ENCODE measurements around the gene SLC27A3. TPM values are rescaled to one million over a fixed set of nuclear protein-coding genes. Genes with fewer than 3 reads are reported as not detected.

The SLC27A3 gene
- total RNA-seq, 4 donors from 2014 or later: 18.8 to 30.7 (median 21.6) TPM

DNA sequence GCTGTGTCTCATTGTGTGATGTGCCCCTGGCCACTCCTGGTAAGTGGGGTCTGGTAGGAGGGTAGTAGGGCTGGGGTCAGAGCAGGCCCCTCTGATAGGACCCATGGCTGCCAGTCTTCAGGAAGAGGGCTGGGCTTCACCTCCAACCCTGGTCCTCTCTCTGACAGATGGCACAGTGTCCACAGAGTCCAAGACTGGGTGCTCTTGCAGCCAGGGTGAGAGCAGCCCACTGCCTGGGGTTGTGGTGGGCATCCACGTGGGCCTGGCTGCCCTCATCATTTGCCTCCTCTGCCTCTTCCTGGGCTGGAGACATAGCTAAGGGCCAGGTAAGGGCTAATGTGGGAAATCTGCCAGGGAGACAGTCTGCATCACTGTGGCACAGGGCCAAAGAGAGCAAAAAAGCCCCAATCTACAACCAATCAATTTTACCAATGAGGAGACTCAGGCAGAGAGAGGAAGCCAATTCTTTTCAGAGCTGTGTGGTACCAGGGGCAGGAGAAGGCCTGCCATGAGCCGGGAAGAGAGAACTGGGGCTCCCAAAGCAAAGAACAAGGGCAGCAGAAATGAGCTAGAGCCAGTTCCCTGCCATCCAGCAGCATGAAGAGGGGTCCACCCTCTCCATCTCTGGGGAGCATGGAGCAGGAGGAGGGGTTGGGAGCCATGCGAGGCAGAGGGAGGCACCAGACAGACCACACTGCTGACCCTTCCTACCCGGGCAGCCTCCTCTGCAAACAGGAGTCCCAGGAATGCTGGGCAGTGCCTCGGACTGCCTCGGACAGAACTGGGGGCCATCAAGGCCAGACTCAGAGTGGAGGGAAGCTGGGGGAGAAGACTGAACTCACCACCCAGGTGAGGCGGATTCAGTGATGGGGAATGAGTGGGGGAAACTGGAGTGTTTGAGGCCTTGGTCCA, 26.8 kb downstream of the SLC27A3 start:
- H3K36me3 ChIP-seq: peaks cover 0 to 25% of the 10 kb centered on the region in 2 donors
- no peak overlapping the region for H3K4me3 ChIP-seq
- peaks cover 0 to 31% (median 0%) of the 10 kb centered on the region in 3 donors for H3K4me1 ChIP-seq
- TF ChIP-seq EP300 (IDR thresholded peaks at IDR 0.05): no peak
- TF ChIP-seq POLR2AphosphoS5 (IDR thresholded peaks at IDR 0.05): no peak
- TF ChIP-seq POLR2A (IDR thresholded peaks at IDR 0.05): no peak
- TF ChIP-seq, protein P1, sequence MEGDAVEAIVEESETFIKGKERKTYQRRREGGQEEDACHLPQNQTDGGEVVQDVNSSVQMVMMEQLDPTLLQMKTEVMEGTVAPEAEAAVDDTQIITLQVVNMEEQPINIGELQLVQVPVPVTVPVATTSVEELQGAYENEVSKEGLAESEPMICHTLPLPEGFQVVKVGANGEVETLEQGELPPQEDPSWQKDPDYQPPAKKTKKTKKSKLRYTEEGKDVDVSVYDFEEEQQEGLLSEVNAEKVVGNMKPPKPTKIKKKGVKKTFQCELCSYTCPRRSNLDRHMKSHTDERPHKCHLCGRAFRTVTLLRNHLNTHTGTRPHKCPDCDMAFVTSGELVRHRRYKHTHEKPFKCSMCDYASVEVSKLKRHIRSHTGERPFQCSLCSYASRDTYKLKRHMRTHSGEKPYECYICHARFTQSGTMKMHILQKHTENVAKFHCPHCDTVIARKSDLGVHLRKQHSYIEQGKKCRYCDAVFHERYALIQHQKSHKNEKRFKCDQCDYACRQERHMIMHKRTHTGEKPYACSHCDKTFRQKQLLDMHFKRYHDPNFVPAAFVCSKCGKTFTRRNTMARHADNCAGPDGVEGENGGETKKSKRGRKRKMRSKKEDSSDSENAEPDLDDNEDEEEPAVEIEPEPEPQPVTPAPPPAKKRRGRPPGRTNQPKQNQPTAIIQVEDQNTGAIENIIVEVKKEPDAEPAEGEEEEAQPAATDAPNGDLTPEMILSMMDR (IDR thresholded peaks at IDR 0.05): no peak
- peak overlapping the region in 1 of 4 donors; percentile 12 for H3K27ac ChIP-seq
- WGBS, 2 donors (ENCODE audit: low coverage in 1 of 2): 89% methylated on average over 4 of the region's 7 CpGs; no CpG with 5 or more reads in 1 of the 2 donors
- no peak for ATAC-seq
- no peaks in the 10 kb centered on the region for H3K9me3 ChIP-seq
- H3K27me3 ChIP-seq: no peaks in the 10 kb centered on the region

DNA sequence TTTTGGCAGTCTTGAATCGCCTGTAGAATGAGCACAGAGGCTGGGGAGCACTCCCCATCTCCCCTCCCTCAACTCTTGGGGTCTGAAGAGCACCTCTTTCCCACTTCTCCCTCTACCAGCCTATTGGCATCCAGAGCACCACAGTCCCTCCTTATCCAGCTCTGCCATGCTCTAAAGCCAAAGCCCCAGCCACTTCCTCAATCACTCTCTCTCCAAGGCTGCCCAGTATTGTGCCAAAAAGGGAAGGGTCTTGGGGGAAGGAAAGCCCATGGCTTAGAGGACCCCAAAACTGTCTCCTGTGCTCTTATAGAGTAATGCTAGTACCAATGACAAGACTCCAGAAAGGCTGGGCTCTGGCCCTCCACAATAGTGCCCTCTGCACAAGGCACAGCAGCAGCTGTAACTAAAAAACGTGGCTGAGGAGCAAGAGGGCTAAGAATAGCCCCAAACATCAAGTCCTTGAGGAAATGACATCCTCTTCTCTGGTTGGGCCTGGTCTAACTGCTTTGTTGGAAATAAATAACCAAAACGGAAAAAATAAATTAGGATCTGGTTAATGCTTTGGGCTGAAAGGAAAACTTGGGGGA, 28.4 kb downstream of the SLC27A3 start:
- H3K4me1 ChIP-seq: peaks cover 0 to 27% (median 0%) of the 10 kb centered on the region in 3 donors
- H3K9me3 ChIP-seq: no peaks in the 10 kb centered on the region
- no peaks in the 10 kb centered on the region for H3K27me3 ChIP-seq
- ATAC-seq: no peak
- peak overlapping the region in 1 of 4 donors; percentile 13 for H3K27ac ChIP-seq
- 56 to 57% methylated on average over 1 to 3 of the region's 3 CpGs for WGBS, 2 donors (ENCODE audit: low coverage in 1 of 2)
- peaks cover 0 to 40% of the 10 kb centered on the region in 2 donors for H3K36me3 ChIP-seq
- TF ChIP-seq POLR2A (IDR thresholded peaks at IDR 0.05) (no peak), EP300 (IDR thresholded peaks at IDR 0.05) (no peak), POLR2AphosphoS5 (IDR thresholded peaks at IDR 0.05) (no peak)
- TF ChIP-seq, protein P1 (IDR thresholded peaks at IDR 0.05): no peak
- no peak overlapping the region for H3K4me3 ChIP-seq

- Histone ChIP-seq H3K4me1 (peaks cover 0 to 27% (median 0%) of the 10 kb centered on the region in 3 donors), H3K9me3 (no peaks in the 10 kb centered on the region), H3K36me3 (peaks cover 0 to 45% of the 10 kb centered on the region in 2 donors), H3K27ac (peak overlapping the region in 1 of 4 donors; percentile 30), H3K27me3 (no peaks in the 10 kb centered on the region), H3K4me3 (no peak overlapping the region)
- TF ChIP-seq EP300 (IDR thresholded peaks at IDR 0.05): no peak
- ATAC-seq: no peak
- WGBS, 2 donors (ENCODE audit: low coverage in 1 of 2): 50 to 54% methylated on average over 2 of the region's 2 CpGs
These were observed 28.9 kb downstream of the SLC27A3 start for GRCh38 chr1:153804112-153804511.

- no peaks in the 10 kb centered on the region for H3K9me3 ChIP-seq
- no peaks in the 10 kb centered on the region for H3K27me3 ChIP-seq
- H3K27ac ChIP-seq: peak overlapping the region in 1 of 4 donors; percentile 60
- peaks cover 0 to 46% of the 10 kb centered on the region in 2 donors for H3K36me3 ChIP-seq
- H3K4me3 ChIP-seq: no peak overlapping the region
- H3K4me1 ChIP-seq: peaks cover 0 to 27% (median 0%) of the 10 kb centered on the region in 3 donors
- peak; percentile 79 for ATAC-seq
- TF ChIP-seq EP300 (IDR thresholded peaks at IDR 0.05) (no peak), POLR2A (IDR thresholded peaks at IDR 0.05) (no peak), POLR2AphosphoS5 (IDR thresholded peaks at IDR 0.05) (no peak)
- TF ChIP-seq, protein P1 (IDR thresholded peaks at IDR 0.05): no peak
- WGBS, 2 donors (ENCODE audit: low coverage in 1 of 2): 35 to 87% methylated on average over 3 of the region's 5 CpGs
These were observed 30.0 kb downstream of the SLC27A3 start for GRCh38 chr1:153805042-153805745.

Measured in gastroesophageal sphincter (tissue), 4 donors.